ENCODE results near the gene PPP3CA. TPM values are rescaled to one million over a fixed set of nuclear protein-coding genes. Genes with fewer than 3 reads are reported as not detected.

Gene PPP3CA
- total RNA-seq, 4 donors from 2014 or later, result 41.1 to 69.5 (median 53.6) TPM

- TF ChIP-seq, protein P1, sequence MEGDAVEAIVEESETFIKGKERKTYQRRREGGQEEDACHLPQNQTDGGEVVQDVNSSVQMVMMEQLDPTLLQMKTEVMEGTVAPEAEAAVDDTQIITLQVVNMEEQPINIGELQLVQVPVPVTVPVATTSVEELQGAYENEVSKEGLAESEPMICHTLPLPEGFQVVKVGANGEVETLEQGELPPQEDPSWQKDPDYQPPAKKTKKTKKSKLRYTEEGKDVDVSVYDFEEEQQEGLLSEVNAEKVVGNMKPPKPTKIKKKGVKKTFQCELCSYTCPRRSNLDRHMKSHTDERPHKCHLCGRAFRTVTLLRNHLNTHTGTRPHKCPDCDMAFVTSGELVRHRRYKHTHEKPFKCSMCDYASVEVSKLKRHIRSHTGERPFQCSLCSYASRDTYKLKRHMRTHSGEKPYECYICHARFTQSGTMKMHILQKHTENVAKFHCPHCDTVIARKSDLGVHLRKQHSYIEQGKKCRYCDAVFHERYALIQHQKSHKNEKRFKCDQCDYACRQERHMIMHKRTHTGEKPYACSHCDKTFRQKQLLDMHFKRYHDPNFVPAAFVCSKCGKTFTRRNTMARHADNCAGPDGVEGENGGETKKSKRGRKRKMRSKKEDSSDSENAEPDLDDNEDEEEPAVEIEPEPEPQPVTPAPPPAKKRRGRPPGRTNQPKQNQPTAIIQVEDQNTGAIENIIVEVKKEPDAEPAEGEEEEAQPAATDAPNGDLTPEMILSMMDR (IDR thresholded peaks at IDR 0.05; ENCODE audit: low read depth), result no peak
These were observed 183.4 kb downstream of the PPP3CA start for GRCh38 chr4:101163936-101164335.

GRCh38 chr4:101162990-101163380, 184.3 kb downstream of the PPP3CA start:
- TF ChIP-seq, protein P1 (IDR thresholded peaks at IDR 0.05; ENCODE audit: low read depth), result no peak

- TF ChIP-seq, protein P1 (IDR thresholded peaks at IDR 0.05; ENCODE audit: low read depth), result no peak
These were observed 186.3 kb downstream of the PPP3CA start for GRCh38 chr4:101160792-101161592.

DNA sequence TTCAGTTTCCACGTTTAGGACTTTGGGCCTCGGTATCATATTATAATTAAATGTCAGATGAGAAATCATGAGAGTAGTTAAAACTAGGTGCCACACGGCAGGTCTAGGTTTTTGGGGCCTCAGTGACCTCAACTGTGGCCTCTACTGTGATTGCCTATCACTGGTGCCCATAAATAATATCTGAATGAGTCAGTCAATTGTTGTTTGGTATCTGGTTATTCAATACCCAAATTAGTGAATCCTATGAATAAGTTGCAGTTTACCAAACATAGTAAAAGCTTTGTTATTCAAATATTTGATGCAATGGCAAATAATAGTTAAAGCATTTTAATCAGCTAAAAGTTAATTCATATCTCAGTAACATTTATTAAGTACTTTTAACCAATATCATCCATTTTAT, 188.8 kb downstream of the PPP3CA start:
- TF ChIP-seq, protein P1 (IDR thresholded peaks at IDR 0.05; ENCODE audit: low read depth), result no peak

DNA sequence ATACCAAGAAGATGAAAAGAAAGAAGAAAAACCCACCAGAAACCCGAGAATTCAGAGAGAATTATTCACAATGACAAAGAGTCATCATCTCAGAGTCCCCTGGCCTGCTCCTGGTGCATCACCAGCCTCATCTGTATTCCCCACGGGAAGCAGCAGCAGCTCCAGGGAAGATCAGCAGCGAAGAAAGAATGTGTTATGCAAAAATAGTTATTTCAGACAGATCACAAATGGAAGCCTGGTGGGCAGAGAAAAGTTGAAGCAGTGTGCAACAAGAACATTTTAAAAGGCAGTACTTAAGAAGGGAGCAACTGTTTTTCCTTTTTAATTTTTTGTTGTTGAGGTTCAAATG, 189.2 kb downstream of the PPP3CA start:
- TF ChIP-seq, protein P1 (IDR thresholded peaks at IDR 0.05; ENCODE audit: low read depth), result no peak

- TF ChIP-seq, protein P1 (IDR thresholded peaks at IDR 0.05; ENCODE audit: low read depth), result no peak
These were observed 189.8 kb downstream of the PPP3CA start for GRCh38 chr4:101157415-101158133.

- TF ChIP-seq, protein P1 (IDR thresholded peaks at IDR 0.05; ENCODE audit: low read depth), result no peak
These were observed 190.6 kb downstream of the PPP3CA start for GRCh38 chr4:101156619-101157310.
